HG03280 (cell line): ENCODE results near the gene CCBE1.

Source experiments
- ATAC-seq: cut with Tn5 transposase; IDR thresholded peaks from one replicate; pipeline ENCODE4 v1.9.1; 2021; ENCODE audit warnings: mild to moderate bottlenecking, moderate library complexity; ENCODE audit not compliant: unreplicated experiment

CCBE1 gene

GRCh38 chr18:59509481-59510442 is 187.5 kb downstream of the CCBE1 start:
- ATAC-seq, result no peak

GRCh38 chr18:59505356-59505755 is 191.9 kb downstream of the CCBE1 start:
- ATAC-seq, result no peak

GRCh38 chr18:59502274-59503175 is 194.7 kb downstream of the CCBE1 start:
- ATAC-seq, result no peak

- no peak for ATAC-seq
Measured at GRCh38 chr18:59501920-59502273, 195.3 kb downstream of the CCBE1 start.

- ATAC-seq, result no peak
Measured at GRCh38 chr18:59500765-59501164, 196.5 kb downstream of the CCBE1 start.

GRCh38 chr18:59498506-59499086 is 198.6 kb downstream of the CCBE1 start:
- ATAC-seq, result no peak

- no peak for ATAC-seq
Measured at GRCh38 chr18:59492756-59493421, 204.3 kb downstream of the CCBE1 start.

- ATAC-seq, result no peak
Measured at GRCh38 chr18:59488899-59489298, 208.3 kb downstream of the CCBE1 start.

GRCh38 chr18:59485382-59485781 is 211.8 kb downstream of the CCBE1 start:
- no peak for ATAC-seq

GRCh38 chr18:59484561-59485328 is 212.5 kb downstream of the CCBE1 start:
- ATAC-seq, result no peak

- no peak for ATAC-seq
Measured at GRCh38 chr18:59484131-59484530, 213.1 kb downstream of the CCBE1 start.

- ATAC-seq, result no peak
Measured at GRCh38 chr18:59481436-59481835, 215.8 kb downstream of the CCBE1 start.

GRCh38 chr18:59479776-59480175 is 217.4 kb downstream of the CCBE1 start:
- ATAC-seq, result no peak

- ATAC-seq, result no peak
Measured at GRCh38 chr18:59478591-59478990, 218.6 kb downstream of the CCBE1 start.

GRCh38 chr18:59477849-59478248 is 219.4 kb downstream of the CCBE1 start:
- ATAC-seq, result no peak

GRCh38 chr18:59470561-59471121 is 226.6 kb downstream of the CCBE1 start:
- no peak for ATAC-seq

- ATAC-seq, result no peak
Measured at GRCh38 chr18:59469463-59470180, 227.6 kb downstream of the CCBE1 start.

GRCh38 chr18:59468821-59469220 is 228.4 kb downstream of the CCBE1 start:
- no peak for ATAC-seq

GRCh38 chr18:59467497-59467896 is 229.7 kb downstream of the CCBE1 start:
- ATAC-seq, result no peak
